GM23338 (cell line): ENCODE results near the gene REG4. TPM values are rescaled to one million over a fixed set of nuclear protein-coding genes. Genes with fewer than 3 reads are reported as not detected.

ENCODE experiments used
- ATAC-seq: fragments of 200-7000 bp; cut with Tn5 transposase; 3 replicates; pipeline ENCODE4 v1.9.1; 2020
- DNase-seq: peaks from one replicate; pipeline ENCODE4 v3.0.0-alpha.2; 2015; ENCODE audit warnings: low spot score
- H2AFZ ChIP-seq: fragments of 200-600 bp; sonication (generic); 2 replicates; pipeline ENCODE4 v1.8.0; 2016; ENCODE audit warnings: antibody characterized with exemption, mild to moderate bottlenecking, moderate library complexity
- H3F3A ChIP-seq: fragments of 200-600 bp; sonication (generic); replicated peaks from 2 replicates; pipeline ENCODE4 v1.8.0; 2017; ENCODE audit warnings: antibody characterized with exemption, mixed run types, low read depth
- H3K27ac ChIP-seq: fragments of 200-600 bp; sonication (generic); 2 replicates; pipeline ENCODE4 v1.6.1; 2016; ENCODE audit warnings: low read depth
- H3K27me3 ChIP-seq: fragments of 200-600 bp; sonication (generic); 2 replicates; pipeline ENCODE4 v1.8.0; 2016; ENCODE audit warnings: mild to moderate bottlenecking, mixed run types, moderate library complexity; ENCODE audit not compliant: insufficient read depth
- H3K36me3 ChIP-seq: fragments of 200-600 bp; sonication (generic); 2 replicates; pipeline ENCODE4 v1.8.0; 2016; ENCODE audit warnings: mild to moderate bottlenecking; ENCODE audit not compliant: insufficient read depth
- H3K4me1 ChIP-seq: fragments of 200-600 bp; sonication (generic); 2 replicates; pipeline ENCODE4 v1.8.0; 2016; ENCODE audit warnings: mild to moderate bottlenecking, moderate library complexity; ENCODE audit not compliant: insufficient read depth
- H3K4me2 ChIP-seq: fragments of 200-600 bp; sonication (generic); 2 replicates; pipeline ENCODE4 v1.7.1; 2017; ENCODE audit warnings: mixed run types
- H3K4me3 ChIP-seq: fragments of 200-600 bp; sonication (generic); 2 replicates; pipeline ENCODE4 v1.6.1; 2016; ENCODE audit warnings: mixed run types
- H3K79me2 ChIP-seq: fragments of 200-600 bp; sonication (generic); replicated peaks from 2 replicates; pipeline ENCODE4 v1.8.0; 2017; ENCODE audit warnings: mild to moderate bottlenecking; ENCODE audit not compliant: insufficient read depth
- H3K9me2 ChIP-seq: fragments of 200-600 bp; sonication (generic); 2 replicates; pipeline ENCODE4 v1.8.0; 2017; ENCODE audit not compliant: insufficient read depth
- H4K20me1 ChIP-seq: fragments of 200-600 bp; sonication (generic); replicated peaks from 2 replicates; pipeline ENCODE4 v1.8.0; 2017; ENCODE audit warnings: mild to moderate bottlenecking; ENCODE audit not compliant: insufficient read depth
- H3K27ac Mint-ChIP-seq: 2 replicates; pipeline ENCODE4 v1.8.0; 2020; ENCODE audit warnings: inconsistent platforms, mild to moderate bottlenecking, moderate library complexity, mixed read lengths
- H3K27me3 Mint-ChIP-seq: 3 replicates; pipeline ENCODE4 v1.8.0; 2022; ENCODE audit warnings: low read depth, mild to moderate bottlenecking, moderate library complexity, mixed read lengths, inconsistent platforms; ENCODE audit not compliant: insufficient read depth, poor library complexity
- H3K36me3 Mint-ChIP-seq: 3 replicates; pipeline ENCODE4 v1.8.0; 2021; ENCODE audit warnings: low read depth, mild to moderate bottlenecking, inconsistent platforms, moderate library complexity, mixed read lengths
- H3K4me1 Mint-ChIP-seq: 3 replicates; pipeline ENCODE4 v1.8.0; 2020; ENCODE audit warnings: mild to moderate bottlenecking, inconsistent platforms, mixed read lengths
- H3K4me3 Mint-ChIP-seq: 3 replicates; pipeline ENCODE4 v1.8.0; 2021; ENCODE audit warnings: moderate library complexity, mild to moderate bottlenecking, inconsistent platforms, mixed read lengths
- H3K9me3 Mint-ChIP-seq: 3 replicates; pipeline ENCODE4 v1.8.0; 2020; ENCODE audit warnings: moderate library complexity, mild to moderate bottlenecking, inconsistent platforms, mixed read lengths
- JUNB ChIP-seq: IDR thresholded peaks from one replicate; pipeline ENCODE4 v1.6.1; 2016; ENCODE audit warnings: antibody characterized with exemption; ENCODE audit not compliant: unreplicated experiment
- STAT1 ChIP-seq: IDR thresholded peaks from one replicate; pipeline ENCODE4 v1.6.1; 2016; ENCODE audit warnings: antibody characterized with exemption; ENCODE audit not compliant: unreplicated experiment
- ZNF331 ChIP-seq: fragments of 250-450 bp; sonication (Bioruptor Pico); IDR thresholded peaks from 2 replicates; pipeline ENCODE4 v1.5.0; 2020; ENCODE audit warnings: low read depth, mild to moderate bottlenecking, moderate library complexity
- polyA plus RNA-seq: library from polyadenylated mRNA; unstranded; fragments of >200 nt; fragmentation: Nextera tagmentation; extraction: Ambion mirVana; gene quantifications from 2 replicates; pipeline ENCODE4 v1.2.1, GENCODE V29; 2016
- total RNA-seq: library from RNA; depleted of rRNA; stranded (reverse); fragments of >200 nt; shearing (Covaris generic); gene quantifications from 2 replicates; pipeline ENCODE4 v1.2.3, GENCODE V29; 2014
- TF ChIP-seq, protein P1 (sequence below): fragments of 250-450 bp; sonication (Bioruptor Pico); IDR thresholded peaks from 2 replicates; pipeline ENCODE4 v1.5.0; 2020; ENCODE audit warnings: mild to moderate bottlenecking, moderate library complexity
- TF ChIP-seq, protein P2 (sequence below): IDR thresholded peaks from one replicate; pipeline ENCODE4 v1.6.1; 2018; ENCODE audit warnings: antibody characterized with exemption; ENCODE audit not compliant: unreplicated experiment
- TF ChIP-seq, protein P3 (sequence below): IDR thresholded peaks from 2 replicates; pipeline ENCODE4 v1.6.1; 2016; ENCODE audit warnings: antibody characterized with exemption

Gene REG4
- total and polyA plus RNA-seq, 2 experiments from 2014 or later: not detected

DNA sequence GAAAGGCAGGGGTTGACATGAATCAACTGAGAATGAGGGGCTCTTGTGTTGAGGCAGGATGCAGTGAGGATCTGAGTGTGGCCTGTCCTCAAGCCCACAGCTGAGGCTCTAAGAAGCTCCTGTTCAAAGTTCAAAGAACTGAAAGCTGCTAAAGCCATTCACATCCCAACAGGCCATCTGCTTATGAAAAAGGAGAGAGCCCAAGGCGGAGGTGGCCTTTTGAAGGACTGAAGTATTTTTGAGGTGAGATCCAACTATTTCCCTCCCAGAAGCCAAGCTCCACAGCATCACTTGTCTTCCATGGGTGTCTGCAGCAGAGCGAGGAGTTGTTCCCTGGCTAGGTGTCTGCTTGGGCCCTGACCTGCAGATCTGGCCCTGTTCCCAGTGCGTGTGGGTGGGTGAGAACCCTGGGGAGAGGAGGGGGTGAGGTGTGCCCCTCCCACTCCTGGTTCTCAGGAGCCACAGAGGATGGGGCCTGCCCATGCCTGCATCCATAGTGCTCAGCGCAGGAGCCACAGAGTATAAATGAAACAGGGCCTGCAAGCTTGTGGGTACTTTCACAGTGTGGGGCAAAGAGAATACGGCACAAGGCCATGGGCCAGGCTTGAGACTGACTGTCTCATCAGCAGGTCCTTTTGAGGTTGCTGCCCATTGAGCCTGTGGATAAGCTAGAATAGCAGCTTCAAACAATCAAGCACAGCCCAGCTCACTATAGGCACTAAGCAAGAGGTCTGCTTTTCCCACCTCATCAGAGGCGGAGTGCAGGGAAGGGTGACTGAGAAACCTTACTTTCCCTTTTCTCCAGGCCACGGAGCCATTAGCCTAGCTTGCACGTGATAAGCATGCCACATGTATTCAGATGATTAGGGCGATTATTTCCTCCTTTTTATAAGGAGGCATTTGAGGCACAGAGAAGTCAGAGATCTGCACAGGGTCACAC, 15.7 kb downstream of the REG4 start:
- Histone ChIP-seq H3K9me2 (no peaks in the 10 kb centered on the region), H4K20me1 (no peaks in the 10 kb centered on the region), H3K36me3 (no peaks in the 10 kb centered on the region), H2AFZ (no peak overlapping the region), H3K4me1 (no peaks in the 10 kb centered on the region), H3K27ac (no peak overlapping the region), H3F3A (no peaks in the 10 kb centered on the region), H3K4me2 (no peak overlapping the region), H3K27me3 (no peaks in the 10 kb centered on the region), H3K79me2 (no peaks in the 10 kb centered on the region), H3K4me3 (no peak overlapping the region)
- Mint-ChIP-seq H3K4me3 (no peak overlapping the region), H3K9me3 (no peaks in the 10 kb centered on the region), H3K4me1 (no peaks in the 10 kb centered on the region), H3K27me3 (peaks cover 2% of the 10 kb centered on the region), H3K36me3 (no peaks in the 10 kb centered on the region), H3K27ac (no peak overlapping the region)
- ATAC-seq: no peak; the same call in 2 of the 3 replicates
- DNase-seq: no peak
- TF ChIP-seq ZNF331 (no peak), JUNB (no peak), STAT1 (no peak)
- TF ChIP-seq, protein P1, sequence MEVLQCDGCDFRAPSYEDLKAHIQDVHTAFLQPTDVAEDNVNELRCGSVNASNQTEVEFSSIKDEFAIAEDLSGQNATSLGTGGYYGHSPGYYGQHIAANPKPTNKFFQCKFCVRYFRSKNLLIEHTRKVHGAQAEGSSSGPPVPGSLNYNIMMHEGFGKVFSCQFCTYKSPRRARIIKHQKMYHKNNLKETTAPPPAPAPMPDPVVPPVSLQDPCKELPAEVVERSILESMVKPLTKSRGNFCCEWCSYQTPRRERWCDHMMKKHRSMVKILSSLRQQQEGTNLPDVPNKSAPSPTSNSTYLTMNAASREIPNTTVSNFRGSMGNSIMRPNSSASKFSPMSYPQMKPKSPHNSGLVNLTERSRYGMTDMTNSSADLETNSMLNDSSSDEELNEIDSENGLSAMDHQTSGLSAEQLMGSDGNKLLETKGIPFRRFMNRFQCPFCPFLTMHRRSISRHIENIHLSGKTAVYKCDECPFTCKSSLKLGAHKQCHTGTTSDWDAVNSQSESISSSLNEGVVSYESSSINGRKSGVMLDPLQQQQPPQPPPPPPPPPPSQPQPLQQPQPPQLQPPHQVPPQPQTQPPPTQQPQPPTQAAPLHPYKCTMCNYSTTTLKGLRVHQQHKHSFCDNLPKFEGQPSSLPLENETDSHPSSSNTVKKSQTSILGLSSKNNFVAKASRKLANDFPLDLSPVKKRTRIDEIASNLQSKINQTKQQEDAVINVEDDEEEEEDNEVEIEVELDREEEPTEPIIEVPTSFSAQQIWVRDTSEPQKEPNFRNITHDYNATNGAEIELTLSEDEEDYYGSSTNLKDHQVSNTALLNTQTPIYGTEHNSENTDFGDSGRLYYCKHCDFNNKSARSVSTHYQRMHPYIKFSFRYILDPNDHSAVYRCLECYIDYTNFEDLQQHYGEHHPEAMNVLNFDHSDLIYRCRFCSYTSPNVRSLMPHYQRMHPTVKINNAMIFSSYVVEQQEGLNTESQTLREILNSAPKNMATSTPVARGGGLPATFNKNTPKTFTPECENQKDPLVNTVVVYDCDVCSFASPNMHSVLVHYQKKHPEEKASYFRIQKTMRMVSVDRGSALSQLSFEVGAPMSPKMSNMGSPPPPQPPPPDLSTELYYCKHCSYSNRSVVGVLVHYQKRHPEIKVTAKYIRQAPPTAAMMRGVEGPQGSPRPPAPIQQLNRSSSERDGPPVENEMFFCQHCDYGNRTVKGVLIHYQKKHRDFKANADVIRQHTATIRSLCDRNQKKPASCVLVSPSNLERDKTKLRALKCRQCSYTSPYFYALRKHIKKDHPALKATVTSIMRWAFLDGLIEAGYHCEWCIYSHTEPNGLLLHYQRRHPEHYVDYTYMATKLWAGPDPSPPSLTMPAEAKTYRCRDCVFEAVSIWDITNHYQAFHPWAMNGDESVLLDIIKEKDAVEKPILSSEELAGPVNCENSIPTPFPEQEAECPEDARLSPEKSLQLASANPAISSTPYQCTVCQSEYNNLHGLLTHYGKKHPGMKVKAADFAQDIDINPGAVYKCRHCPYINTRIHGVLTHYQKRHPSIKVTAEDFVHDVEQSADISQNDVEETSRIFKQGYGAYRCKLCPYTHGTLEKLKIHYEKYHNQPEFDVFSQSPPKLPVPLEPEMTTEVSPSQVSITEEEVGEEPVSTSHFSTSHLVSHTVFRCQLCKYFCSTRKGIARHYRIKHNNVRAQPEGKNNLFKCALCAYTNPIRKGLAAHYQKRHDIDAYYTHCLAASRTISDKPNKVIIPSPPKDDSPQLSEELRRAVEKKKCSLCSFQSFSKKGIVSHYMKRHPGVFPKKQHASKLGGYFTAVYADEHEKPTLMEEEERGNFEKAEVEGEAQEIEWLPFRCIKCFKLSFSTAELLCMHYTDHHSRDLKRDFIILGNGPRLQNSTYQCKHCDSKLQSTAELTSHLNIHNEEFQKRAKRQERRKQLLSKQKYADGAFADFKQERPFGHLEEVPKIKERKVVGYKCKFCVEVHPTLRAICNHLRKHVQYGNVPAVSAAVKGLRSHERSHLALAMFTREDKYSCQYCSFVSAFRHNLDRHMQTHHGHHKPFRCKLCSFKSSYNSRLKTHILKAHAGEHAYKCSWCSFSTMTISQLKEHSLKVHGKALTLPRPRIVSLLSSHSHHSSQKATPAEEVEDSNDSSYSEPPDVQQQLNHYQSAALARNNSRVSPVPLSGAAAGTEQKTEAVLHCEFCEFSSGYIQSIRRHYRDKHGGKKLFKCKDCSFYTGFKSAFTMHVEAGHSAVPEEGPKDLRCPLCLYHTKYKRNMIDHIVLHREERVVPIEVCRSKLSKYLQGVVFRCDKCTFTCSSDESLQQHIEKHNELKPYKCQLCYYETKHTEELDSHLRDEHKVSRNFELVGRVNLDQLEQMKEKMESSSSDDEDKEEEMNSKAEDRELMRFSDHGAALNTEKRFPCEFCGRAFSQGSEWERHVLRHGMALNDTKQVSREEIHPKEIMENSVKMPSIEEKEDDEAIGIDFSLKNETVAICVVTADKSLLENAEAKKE (CRISPR knock-in tag): no peak
- TF ChIP-seq, protein P2, sequence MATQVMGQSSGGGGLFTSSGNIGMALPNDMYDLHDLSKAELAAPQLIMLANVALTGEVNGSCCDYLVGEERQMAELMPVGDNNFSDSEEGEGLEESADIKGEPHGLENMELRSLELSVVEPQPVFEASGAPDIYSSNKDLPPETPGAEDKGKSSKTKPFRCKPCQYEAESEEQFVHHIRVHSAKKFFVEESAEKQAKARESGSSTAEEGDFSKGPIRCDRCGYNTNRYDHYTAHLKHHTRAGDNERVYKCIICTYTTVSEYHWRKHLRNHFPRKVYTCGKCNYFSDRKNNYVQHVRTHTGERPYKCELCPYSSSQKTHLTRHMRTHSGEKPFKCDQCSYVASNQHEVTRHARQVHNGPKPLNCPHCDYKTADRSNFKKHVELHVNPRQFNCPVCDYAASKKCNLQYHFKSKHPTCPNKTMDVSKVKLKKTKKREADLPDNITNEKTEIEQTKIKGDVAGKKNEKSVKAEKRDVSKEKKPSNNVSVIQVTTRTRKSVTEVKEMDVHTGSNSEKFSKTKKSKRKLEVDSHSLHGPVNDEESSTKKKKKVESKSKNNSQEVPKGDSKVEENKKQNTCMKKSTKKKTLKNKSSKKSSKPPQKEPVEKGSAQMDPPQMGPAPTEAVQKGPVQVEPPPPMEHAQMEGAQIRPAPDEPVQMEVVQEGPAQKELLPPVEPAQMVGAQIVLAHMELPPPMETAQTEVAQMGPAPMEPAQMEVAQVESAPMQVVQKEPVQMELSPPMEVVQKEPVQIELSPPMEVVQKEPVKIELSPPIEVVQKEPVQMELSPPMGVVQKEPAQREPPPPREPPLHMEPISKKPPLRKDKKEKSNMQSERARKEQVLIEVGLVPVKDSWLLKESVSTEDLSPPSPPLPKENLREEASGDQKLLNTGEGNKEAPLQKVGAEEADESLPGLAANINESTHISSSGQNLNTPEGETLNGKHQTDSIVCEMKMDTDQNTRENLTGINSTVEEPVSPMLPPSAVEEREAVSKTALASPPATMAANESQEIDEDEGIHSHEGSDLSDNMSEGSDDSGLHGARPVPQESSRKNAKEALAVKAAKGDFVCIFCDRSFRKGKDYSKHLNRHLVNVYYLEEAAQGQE: no peak
- TF ChIP-seq, protein P3, sequence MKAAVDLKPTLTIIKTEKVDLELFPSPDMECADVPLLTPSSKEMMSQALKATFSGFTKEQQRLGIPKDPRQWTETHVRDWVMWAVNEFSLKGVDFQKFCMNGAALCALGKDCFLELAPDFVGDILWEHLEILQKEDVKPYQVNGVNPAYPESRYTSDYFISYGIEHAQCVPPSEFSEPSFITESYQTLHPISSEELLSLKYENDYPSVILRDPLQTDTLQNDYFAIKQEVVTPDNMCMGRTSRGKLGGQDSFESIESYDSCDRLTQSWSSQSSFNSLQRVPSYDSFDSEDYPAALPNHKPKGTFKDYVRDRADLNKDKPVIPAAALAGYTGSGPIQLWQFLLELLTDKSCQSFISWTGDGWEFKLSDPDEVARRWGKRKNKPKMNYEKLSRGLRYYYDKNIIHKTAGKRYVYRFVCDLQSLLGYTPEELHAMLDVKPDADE: no peak
